GM19463 (cell line): ENCODE results near the gene TAS2R3.
"Not testable (repeated sequence)": the region's sequence is repeated elsewhere in the genome, so short reads cannot be mapped to it uniquely, and the experiment has no call there.

Experiments used
- ATAC-seq: cut with Tn5 transposase; IDR thresholded peaks from one replicate; pipeline ENCODE4 v1.9.1; 2021; ENCODE audit warnings: mild to moderate bottlenecking, moderate library complexity; ENCODE audit not compliant: unreplicated experiment

The TAS2R3 gene, protein sequence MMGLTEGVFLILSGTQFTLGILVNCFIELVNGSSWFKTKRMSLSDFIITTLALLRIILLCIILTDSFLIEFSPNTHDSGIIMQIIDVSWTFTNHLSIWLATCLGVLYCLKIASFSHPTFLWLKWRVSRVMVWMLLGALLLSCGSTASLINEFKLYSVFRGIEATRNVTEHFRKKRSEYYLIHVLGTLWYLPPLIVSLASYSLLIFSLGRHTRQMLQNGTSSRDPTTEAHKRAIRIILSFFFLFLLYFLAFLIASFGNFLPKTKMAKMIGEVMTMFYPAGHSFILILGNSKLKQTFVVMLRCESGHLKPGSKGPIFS

DNA sequence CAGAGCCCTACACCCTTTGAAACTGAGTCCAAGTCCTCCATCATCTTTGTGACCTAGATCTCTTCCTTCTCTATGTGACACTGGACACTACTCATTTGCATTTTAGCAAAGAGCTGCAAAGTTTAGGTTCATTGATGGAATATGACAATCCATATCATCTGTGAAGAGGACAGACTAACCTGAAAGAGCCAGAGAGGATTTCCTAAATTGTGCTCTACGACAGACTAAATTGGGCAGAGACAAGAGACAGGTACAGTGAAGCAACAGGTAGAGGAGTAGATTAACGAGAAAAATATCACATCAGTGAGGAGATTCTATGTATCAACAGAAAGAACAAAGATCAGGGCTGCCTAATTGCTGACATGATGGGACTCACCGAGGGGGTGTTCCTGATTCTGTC is at the start of gene TAS2R3:
Gene TAS2R3 (plus strand): TSS at position 301 of the 400 bp plus-strand sequence. CDS start 62 bp downstream, at position 363.
- ATAC-seq = no peak

DNA sequence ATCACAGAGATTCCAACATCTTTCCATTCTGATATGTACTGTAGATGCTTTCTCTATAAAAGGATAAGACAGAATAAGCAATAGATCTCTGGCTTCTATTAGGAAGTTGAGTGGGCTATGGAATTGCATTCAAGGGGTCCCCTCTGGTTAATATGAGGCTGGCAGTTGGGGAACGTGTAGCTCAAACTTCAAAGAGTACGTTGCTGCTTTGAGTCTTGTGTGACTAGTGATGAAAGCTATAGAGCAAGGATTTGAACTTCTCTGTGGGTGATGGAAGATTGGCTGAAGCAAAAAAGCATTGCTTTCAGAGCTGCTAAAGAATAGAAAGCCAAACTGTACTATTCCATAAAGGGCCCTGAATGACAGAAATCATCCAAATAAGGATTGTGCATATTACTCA is 49.3 kb upstream of the TAS2R3 start:
- no peak for ATAC-seq

DNA sequence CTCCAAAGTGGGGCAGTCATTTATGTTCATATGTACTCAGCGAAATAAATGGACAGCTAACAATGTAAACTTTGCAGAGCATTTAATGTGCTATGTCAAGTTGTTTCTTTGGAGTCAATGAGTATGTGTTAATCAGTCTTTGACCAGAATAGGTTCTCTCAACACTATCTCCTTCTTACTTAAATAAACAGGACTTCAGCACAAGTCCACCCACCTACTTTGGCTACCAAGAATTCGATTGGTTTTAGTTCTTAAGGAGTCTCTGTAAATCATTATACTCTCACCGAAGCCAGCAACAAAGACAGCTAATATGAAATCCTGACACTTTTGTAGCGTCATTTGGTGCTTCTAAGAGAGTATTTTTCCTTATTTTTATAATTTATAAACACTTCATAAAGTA is 48.9 kb upstream of the TAS2R3 start:
- ATAC-seq = no peak

DNA sequence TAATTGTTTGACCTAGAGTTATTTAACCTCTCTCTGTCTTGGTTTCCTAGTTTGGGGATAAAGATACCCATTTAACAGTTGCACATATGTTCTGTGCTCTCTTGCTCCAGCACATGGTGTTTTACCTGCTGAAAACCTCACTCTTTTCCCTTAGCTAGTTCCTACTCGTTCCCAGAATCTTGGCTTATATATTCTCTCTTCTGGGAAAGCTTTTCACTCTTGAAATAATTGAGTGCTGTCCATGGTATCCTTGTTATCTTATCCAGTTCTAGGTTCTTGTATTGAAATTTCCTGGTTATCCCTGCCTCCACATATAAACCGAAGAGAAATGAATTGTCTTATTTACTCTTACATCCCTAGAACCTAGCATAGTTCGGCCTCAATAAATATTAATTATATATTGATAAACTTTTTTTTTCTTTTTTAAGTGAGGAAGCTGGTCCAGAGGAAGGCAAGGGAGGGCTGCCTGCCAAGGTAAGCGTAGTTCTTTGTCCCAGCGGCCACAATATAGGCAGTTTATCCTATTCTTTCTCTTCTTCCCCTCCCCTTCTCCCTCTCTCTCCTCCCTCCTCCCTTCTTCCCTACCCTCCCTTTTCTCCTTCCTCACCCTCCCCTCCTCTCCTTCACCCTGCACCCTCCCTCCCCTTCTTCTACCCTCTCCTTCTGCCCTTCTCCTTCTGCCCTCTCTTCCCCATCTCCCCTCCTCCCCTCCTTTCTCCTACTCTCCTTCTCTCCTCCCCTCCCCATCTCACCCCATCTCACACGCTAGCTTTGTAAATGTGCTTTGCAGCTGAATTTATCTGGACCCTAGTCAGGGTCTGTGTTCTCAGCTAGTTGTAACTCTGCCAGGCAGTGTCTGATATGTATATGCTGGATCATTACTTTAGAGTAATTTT is 47.9 kb upstream of the TAS2R3 start:
- no peak for ATAC-seq

DNA sequence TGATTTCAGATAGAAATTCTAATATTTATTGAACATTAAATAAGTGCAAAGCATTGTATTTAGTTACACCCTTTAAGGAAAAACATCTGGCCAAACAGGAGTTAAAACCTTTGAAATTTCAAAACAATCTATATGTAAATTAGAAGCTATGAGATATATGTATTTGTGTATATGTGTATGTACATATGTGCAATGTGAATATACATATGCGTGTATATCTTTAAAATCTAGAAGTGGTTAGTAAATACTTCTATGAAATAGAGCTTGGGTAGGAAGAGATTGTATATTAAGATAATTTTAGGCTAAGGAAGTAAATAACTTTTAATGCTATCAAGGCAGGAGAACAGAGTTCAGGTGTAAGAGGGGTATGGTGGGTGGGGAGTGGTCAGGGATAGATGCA is 46.4 kb upstream of the TAS2R3 start:
- ATAC-seq = no peak

DNA sequence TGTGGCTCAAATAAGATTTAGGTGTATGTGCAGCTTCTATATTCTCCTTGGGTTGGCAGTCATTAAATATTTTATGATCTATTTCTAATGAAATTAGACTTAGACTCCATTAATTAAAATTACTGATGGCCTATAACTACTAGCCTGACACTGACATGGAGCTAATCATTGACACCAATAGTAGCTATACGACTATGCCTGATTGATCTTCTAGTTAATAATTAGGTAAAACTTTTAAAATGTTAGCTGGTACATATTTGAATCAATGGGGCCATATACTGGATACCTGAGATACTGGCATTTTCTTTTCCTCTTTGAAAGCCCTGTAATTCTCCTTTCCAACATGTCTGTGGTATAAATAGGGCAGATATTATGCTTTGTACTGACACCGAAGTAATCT is 41.4 kb upstream of the TAS2R3 start:
- ATAC-seq = no peak

DNA sequence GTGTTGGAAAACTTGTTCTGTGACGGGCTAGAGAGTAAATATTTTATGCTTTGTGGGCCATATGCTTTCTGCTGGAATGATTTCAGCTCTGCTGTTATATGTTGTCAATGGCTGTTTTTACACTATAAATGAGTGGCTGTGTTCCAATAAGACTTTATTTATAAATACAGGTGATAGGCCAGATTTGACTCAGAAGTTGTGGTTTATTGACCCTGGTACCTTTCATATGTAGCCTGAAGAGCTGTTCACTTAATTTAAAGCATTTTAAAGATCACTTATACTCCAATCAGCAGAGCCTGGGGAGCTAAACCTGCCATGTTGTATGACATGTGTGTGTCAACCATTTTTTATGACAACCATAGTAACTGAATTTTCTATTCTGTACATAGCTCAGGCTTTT is 34.9 kb upstream of the TAS2R3 start:
- ATAC-seq = no peak

DNA sequence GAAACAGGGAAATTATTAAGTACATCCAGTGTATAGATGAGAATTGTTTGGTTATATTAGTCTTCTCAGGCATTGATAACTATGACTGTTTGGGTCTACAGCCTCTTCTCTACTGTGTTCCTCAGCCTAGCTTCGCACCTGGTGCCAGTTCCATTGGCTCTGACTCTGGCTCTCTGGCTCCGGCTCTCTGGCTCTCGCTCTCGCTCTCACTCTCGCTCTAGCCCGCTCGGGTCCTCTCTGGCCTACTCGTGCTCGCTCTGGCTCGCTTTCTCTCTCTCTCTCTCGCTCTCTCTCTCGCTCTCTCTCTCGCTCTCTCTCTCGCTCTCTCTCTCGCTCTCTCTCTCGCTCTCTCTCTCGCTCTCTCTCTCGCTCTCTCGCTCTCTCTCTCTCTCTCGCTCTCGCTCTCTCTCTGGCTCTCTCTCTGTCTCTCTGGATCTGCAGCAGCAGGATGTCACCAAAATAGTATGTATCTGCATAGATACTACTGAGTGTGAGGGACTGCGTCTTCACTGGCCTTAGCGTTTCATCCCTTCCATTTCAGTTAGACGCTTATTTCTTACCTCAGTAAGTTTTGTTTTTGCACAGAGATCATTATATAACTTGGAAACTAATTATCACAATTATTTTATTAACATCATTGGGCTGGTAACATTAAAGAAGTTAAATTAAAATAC is 32.3 kb upstream of the TAS2R3 start:
- no peak for ATAC-seq

DNA sequence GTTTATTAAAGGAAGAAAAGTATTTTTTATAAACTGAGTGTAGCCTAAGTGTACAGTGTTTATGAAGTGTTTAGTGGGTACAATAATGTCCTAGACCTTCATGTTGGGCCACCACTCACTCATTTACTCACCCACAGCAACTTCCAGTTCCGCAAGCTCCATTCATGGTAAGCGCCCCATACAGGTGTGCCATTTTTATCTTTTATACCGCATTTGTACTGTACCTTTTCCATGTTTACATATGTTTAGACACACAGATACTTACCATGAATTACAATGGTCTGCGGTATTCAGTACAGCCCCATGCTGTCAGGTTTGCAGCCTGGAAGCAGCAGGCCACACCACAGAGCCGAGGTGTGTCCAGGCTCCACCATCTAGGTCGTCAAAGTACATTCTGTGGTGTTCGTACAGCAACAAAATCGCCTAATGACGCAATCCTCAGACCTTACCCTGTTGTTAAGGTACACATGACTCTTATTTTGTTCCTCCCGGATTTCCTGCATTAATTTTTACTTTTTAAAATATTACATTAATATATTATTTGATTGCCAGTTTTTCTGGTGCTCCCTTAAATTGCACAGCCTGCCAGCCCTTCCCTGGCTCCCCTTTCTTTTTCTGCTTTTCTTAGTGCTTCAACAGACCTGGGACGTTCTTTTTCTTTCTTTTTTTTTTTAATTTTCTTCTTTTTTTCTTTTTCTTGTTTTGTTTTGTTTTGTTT is 26.6 kb upstream of the TAS2R3 start:
- ATAC-seq = no peak

DNA sequence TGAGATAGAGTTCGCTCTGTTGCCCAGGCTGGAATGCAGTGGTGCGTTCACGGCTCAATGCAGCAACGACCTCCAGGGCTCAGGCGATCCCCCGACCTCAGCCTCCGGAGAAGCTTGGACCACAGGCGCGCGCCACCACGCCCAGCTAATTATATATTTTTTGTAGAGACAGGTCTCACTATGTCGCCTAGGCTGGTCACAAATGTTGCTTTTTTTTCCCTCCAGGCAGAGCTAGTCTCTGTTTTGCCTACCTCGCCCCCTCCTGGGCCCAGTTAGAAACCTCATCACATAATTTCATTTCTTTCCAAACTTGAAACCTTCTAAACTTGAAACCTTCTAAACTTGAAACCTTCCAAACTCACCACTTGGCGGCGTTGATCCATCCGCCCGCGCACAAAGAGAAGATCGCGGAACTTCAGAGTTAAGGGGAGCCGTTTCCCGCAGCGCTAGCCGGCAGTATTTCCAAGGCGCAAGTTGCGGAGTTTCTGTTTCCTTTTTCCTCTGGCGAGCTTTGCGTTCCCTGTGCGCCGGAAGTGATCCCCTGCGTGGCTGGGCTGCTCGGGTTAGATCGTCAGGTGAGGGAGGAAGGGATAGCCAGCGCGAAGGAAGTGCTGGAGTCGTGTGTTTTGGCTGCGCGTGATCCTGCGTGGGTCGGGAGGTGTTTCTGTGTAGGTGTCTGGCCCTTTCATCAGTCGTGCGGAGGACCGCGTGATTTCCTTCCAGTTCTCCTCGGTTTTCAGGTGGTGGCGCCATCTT is 25.9 kb upstream of the TAS2R3 start, which contains the start of gene SSBP1:
Gene SSBP1 (plus strand): TSS at position 523 of the 756 bp plus-strand sequence. CDS start 809 bp downstream, outside the sequence.
- peak; percentile 89 for ATAC-seq

DNA sequence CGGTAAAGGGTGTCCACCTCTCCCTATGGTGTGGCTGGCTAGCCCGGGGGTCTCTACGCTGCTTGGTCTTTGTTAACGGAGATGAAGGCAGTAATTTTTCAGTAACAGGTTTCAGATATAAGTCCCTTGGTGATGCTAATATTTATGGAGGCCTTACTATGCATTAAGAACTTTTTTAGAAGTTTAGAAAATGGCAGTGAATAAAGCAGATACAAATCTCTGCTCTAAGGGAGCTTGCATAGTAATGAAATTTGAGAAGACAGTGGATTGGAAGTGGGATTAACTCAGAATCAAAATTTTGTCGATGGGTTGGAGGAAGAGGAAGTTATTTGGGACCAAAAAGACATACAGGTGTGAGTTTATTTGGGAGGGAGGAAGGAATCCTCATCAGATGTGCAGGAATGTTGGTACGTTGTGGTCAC is 25.3 kb upstream of the TAS2R3 start:
- no peak for ATAC-seq

DNA sequence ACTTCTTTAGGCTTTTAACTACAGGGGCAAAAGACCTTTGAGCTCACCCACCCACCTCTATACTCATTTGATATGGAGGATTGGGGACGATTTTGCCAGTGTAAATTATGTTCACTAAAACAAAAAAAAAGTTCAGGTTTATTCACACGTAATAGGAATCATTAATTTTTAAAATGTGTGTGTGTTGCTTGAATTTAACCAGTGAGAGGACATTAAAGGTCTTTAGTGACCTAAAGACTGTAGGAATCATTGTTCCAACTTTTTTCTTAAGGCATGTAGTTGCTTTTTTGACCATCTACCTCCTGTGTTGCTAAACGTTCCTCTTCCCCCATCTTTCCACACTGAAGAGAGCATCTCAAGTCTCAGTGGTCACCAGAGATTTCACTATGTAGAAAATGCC is 24.6 kb upstream of the TAS2R3 start:
- no peak for ATAC-seq

DNA sequence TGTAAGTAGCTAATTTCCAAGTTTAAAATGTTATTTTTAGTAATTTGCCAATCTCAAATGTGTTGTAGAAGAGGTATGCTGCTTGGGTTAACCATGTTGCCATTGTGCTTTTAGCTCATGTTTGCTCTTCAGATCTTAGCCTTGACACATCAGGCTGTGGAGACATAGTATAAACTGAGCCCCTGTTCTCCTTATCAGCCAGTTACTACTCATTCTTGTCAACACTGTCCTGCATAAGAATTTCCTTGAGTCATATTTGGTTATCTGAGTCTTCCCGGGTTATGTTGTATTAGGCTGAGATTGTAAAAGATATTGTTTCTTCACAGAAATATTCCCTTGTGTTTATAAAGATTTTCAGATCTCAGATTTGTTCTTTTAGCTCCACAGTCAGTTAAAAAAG is 21.7 kb upstream of the TAS2R3 start:
- ATAC-seq = no peak

DNA sequence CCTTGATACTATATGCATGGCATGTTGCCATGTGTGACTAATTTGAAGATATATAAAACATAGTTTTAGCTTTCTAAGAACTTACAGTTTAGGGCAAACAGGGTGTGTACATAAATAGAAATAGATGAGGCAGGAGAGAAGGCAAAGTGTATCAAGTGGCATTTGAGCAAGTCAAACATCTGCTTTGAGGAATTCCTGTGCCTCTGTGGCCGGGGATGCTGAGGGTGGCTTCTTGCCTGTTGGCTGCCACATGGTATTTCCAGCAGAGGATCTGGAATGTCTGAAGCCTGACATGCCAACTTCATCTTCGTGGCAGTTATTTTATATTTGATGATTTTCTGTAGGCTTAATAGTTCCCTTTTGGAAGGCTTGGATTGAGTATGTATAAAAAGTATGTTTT is 19.8 kb upstream of the TAS2R3 start:
- ATAC-seq = no peak

DNA sequence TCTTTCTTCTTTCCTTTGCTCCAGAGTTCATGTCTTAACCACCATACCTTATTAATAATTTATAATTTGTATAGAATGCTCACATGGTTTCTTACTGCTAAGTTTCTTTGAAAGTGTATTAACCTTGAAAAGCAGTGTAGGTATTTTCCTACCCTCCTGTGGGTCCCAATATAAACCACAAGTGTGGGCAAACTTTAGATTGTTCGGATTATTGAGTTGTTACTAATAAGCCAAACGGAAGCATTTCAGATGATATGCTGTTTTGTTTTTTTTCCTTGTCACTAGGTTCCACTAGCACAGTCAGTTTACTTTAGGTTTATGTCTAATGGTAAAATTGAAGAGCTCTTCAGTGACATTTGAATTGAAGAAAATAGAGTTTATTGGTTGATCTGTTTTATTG is 15.5 kb upstream of the TAS2R3 start:
- ATAC-seq = no peak

DNA sequence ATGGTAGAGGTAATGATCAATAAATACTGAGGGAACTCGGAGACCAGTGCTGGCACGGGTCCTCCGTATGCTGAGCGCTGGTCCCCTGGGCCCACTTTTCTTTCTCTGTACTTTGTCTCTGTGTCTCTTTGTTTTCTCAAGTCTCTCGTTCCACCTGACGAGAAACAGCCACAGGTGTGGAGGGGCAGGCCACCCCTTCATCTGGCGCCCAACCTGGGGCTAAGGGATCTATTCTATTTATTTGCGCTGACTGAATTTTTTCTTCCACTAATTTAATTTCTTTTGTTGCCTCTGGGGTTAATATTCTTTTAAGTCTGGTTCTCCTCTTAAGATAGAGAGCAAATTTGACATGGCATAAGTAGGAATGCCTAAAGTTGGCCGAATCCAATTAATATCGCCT is 12.0 kb upstream of the TAS2R3 start:
- not testable (repeated sequence) for ATAC-seq

DNA sequence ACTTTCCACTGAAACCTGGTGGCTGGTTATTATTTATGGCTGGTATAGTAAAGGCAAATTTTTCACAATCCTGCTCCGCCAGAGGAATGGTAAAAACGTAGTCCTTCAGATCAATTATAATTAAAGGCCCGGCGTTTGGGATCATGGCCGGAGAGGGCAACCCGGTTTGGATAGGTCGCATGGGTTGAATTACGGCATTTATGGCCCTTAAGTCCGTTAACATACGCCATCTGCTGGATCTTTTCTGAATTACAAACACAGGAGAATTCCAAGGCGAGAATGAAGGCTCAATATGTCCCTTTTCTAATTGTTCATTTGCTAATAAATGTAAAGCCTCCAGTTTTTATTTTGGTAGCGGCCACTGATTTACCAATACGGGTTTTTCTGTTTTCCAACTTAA is 11.3 kb upstream of the TAS2R3 start:
- no peak for ATAC-seq

DNA sequence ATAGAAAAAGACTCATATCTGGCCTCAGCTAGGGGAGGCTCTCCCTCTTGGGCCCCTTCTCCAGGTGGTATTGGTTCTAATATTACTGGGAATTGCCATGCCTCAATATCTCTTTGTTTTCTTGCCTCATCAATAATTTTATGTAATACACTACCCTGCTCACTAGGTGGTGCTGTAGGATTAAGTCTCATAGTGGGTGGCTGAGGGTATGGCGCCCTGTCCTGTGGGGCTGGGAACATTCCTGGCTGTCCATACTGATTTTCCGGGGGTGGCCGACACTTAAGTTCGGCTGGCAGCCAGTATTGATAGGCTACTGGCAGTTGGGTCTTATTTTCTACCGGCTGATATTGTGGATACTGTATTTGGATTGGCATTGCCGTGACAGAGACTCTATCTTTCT is 9.0 kb upstream of the TAS2R3 start:
- ATAC-seq = no peak

DNA sequence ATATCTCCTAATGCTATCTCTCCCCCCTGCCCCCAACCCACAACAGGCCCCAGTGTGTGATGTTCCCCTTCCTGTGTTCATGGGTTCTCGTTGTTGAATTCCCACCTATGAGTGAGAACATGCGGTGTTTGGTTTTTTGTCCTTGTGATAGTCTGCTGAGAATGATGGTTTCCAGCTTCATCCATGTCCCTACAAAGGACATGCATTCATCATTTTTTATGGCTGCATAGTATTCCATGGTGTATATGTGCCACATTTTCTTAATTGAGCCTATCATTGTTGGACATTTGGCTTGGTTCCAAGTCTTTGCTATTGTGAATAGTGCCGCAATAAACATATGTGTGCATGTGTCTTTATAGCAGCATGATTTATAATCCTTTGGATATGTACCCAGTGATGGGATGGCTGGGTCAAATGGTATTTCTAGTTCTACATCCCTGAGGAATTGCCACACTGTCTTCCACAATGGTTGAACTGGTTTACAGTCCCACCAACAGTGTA is 6.2 kb downstream of the TAS2R3 start:
- ATAC-seq = not testable (repeated sequence)

DNA sequence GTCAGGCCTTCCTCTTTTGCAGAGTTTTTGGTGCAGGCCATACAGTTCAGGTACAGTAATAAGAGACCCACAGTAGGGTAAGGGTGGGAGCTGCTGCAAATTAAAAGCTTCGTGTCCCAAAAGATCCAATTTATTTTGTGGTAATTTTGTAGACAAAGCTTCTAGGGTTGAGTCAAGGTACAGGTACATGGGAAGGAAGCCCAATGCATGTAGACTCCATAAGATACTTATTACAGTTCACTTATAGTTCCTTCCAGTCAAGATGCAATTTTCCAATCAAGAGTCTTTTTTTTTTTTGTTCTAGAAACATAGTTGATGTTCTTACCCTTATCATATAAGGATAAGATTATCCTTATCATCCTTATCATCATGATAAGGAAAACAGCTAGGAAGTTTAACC is 12.5 kb downstream of the TAS2R3 start, which contains the start of gene TAS2R4:
Gene TAS2R4 (plus strand): TSS at position 301 of the 400 bp plus-strand sequence. CDS start 1,815 bp downstream, outside the sequence.
- ATAC-seq = no peak
